ENCODE results near the gene SLC7A8.

The SLC7A8 gene

GRCh38 chr14:23104591-23105347, 78.7 kb downstream of the SLC7A8 start, which contains the start of gene CIROP:
TSS of gene CIROP (minus strand) at chr14:23104989. CDS start at chr14:23104920, 69 bp downstream.
- no peak for TF ChIP-seq REST (IDR thresholded peaks at IDR 0.05; ENCODE audit: insufficient read depth in 1 of 2, low read depth in 2 of 2, low read length in 2 of 2)
- no peak for TF ChIP-seq FOXP2 (optimal IDR thresholded peaks at IDR 0.05; ENCODE audit: borderline replicate concordance, extremely low read depth, extremely low read length, insufficient read depth)
- no peak for TF ChIP-seq TAF1 (IDR thresholded peaks at IDR 0.05; ENCODE audit: borderline replicate concordance, insufficient read depth, low read length)
- no peak for TF ChIP-seq POLR2AphosphoS5 (IDR thresholded peaks at IDR 0.05; ENCODE audit: low read depth, low read length)
- no peak for TF ChIP-seq SIN3A (IDR thresholded peaks at IDR 0.05; ENCODE audit: borderline replicate concordance, insufficient read depth, low read length)

- TF ChIP-seq REST (IDR thresholded peaks at IDR 0.05; ENCODE audit: insufficient read depth in 1 of 2, low read depth in 2 of 2, low read length in 2 of 2) (no peak), SIN3A (IDR thresholded peaks at IDR 0.05; ENCODE audit: borderline replicate concordance, insufficient read depth, low read length) (no peak), FOXP2 (optimal IDR thresholded peaks at IDR 0.05; ENCODE audit: borderline replicate concordance, extremely low read depth, extremely low read length, insufficient read depth) (no peak), TAF1 (IDR thresholded peaks at IDR 0.05; ENCODE audit: borderline replicate concordance, insufficient read depth, low read length) (no peak), POLR2AphosphoS5 (IDR thresholded peaks at IDR 0.05; ENCODE audit: low read depth, low read length) (no peak)
Observed at GRCh38 chr14:23104070-23104590, 79.3 kb downstream of the SLC7A8 start.

- TF ChIP-seq TAF1 (IDR thresholded peaks at IDR 0.05; ENCODE audit: borderline replicate concordance, insufficient read depth, low read length): no peak
- no peak for TF ChIP-seq SIN3A (IDR thresholded peaks at IDR 0.05; ENCODE audit: borderline replicate concordance, insufficient read depth, low read length)
- TF ChIP-seq FOXP2 (optimal IDR thresholded peaks at IDR 0.05; ENCODE audit: borderline replicate concordance, extremely low read depth, extremely low read length, insufficient read depth): no peak
- no peak for TF ChIP-seq REST (IDR thresholded peaks at IDR 0.05; ENCODE audit: insufficient read depth in 1 of 2, low read depth in 2 of 2, low read length in 2 of 2)
- TF ChIP-seq POLR2AphosphoS5 (IDR thresholded peaks at IDR 0.05; ENCODE audit: low read depth, low read length): no peak
Observed at GRCh38 chr14:23103581-23103980, 79.9 kb downstream of the SLC7A8 start.

- TF ChIP-seq FOXP2 (optimal IDR thresholded peaks at IDR 0.05; ENCODE audit: borderline replicate concordance, extremely low read depth, extremely low read length, insufficient read depth) (no peak), TAF1 (IDR thresholded peaks at IDR 0.05; ENCODE audit: borderline replicate concordance, insufficient read depth, low read length) (no peak), REST (IDR thresholded peaks at IDR 0.05; ENCODE audit: insufficient read depth in 1 of 2, low read depth in 2 of 2, low read length in 2 of 2) (no peak), POLR2AphosphoS5 (IDR thresholded peaks at IDR 0.05; ENCODE audit: low read depth, low read length) (no peak), SIN3A (IDR thresholded peaks at IDR 0.05; ENCODE audit: borderline replicate concordance, insufficient read depth, low read length) (no peak)
Observed at GRCh38 chr14:23102801-23103200, 80.7 kb downstream of the SLC7A8 start.

Data from PFSK-1 (cell line).